ENCODE results near the gene OPN4. TPM values are rescaled to one million over a fixed set of nuclear protein-coding genes. Genes with fewer than 3 reads are reported as not detected.

The OPN4 gene
- total and polyA plus RNA-seq, 9 donors: 0.08 TPM; not detected in 8

- WGBS, 3 donors: 59 to 69% (median 66%) methylated on average over 23 of the region's 23 CpGs
- DNase-seq: peak in 2 of 5 donors; percentile 40 to 47
- no peak for TF ChIP-seq CTCF (IDR thresholded peaks at IDR 0.05)
- no peak for TF ChIP-seq POLR2A (IDR thresholded peaks at IDR 0.05)
- TF ChIP-seq EP300 (IDR thresholded peaks at IDR 0.05): no peak
These were observed 14.2 kb downstream of the OPN4 start, which contains the start of gene LDB3 for GRCh38 chr10:86668297-86669165. TSS of gene LDB3 (plus strand) at chr10:86668511. CDS start at chr10:86668692, 181 bp downstream.

GRCh38 chr10:86670290-86670811 lies 16.0 kb downstream of the OPN4 start:
- intact Hi-C loops (cut with DNase I): no loop called here
- Histone ChIP-seq H3K9me3 (no peaks in the 10 kb centered on the region), H3K36me3 (no peaks in the 10 kb centered on the region), H3K27ac (no peak overlapping the region), H3K4me1 (ENCODE audit: insufficient read depth) (peaks cover 37% of the 10 kb centered on the region), H3K4me3 (no peak overlapping the region), H3K27me3 (no peaks in the 10 kb centered on the region)
- DNase-seq: no peak
- TF ChIP-seq EP300 (IDR thresholded peaks at IDR 0.05) (no peak), CTCF (IDR thresholded peaks at IDR 0.05) (no peak), POLR2A (IDR thresholded peaks at IDR 0.05) (no peak)
- WGBS, 3 donors: 74 to 86% (median 86%) methylated on average over 8 of the region's 8 CpGs

More at GRCh38 chr10:86668297-86669165, 14.2 kb downstream of the OPN4 start, which contains the start of gene LDB3:
- intact Hi-C loops (cut with DNase I): no loop called here
- Histone ChIP-seq H3K36me3 (no peaks in the 10 kb centered on the region), H3K27ac (peak within 1 kb of the TSS in 1 of 2 donors; percentile 41), H3K27me3 (no peaks in the 10 kb centered on the region), H3K4me1 (ENCODE audit: insufficient read depth) (peaks cover 41% of the 10 kb centered on the region), H3K4me3 (peak within 1 kb of the TSS; percentile 24), H3K9me3 (no peaks in the 10 kb centered on the region)

DNA sequence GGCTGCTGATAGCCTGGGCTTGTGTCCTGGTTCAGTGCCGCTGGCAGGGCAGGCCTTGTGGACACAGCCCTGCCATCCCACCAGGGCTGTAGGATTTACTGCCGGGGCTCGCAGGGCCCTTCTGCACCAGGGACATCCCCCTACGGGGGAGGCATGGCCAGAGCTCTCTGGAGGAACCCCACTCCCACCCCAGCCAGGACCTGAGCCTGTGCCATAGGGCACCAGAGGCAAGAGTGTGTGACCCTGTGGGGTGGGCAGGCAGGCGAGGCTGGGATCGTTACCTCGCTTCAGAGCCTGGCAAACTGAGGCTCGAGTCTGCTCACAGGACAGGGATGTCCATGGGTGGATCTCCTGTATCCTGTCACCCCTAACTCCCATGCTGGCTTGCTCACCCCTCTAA lies 16.5 kb downstream of the OPN4 start:
- Histone ChIP-seq H3K27me3 (no peaks in the 10 kb centered on the region), H3K4me1 (ENCODE audit: insufficient read depth) (peaks cover 37% of the 10 kb centered on the region), H3K9me3 (no peaks in the 10 kb centered on the region), H3K4me3 (no peak overlapping the region), H3K27ac (peak overlapping the region in 1 of 2 donors; percentile 83), H3K36me3 (no peaks in the 10 kb centered on the region)
- intact Hi-C loops (cut with DNase I): no loop called here
- DNase-seq: no peak
- 82 to 91% (median 83%) methylated on average over 8 of the region's 8 CpGs for WGBS, 3 donors
- TF ChIP-seq POLR2A (IDR thresholded peaks at IDR 0.05) (no peak), EP300 (IDR thresholded peaks at IDR 0.05) (no peak), CTCF (IDR thresholded peaks at IDR 0.05) (no peak)

DNA sequence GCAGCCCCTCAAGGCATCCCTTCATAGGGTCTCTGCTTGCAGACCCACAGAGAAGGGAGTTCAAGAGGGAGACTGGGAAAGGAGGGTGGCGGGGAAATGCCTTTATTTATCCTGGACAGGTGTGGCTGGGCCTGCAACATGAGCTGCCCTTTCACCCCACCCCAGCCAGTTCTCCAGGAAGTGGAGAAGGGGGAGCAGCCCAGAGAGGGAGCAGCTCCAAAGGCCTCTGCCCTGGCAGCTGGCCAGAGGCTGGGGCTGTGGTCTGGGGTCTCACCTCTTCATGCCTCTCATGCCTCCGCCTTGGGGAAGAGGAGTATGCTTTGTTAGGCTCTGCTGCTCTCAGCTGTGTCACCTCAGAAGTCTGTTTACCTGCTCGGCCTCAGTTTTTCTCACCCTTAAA lies 17.1 kb downstream of the OPN4 start:
- no peak for DNase-seq
- TF ChIP-seq POLR2A (IDR thresholded peaks at IDR 0.05) (no peak), EP300 (IDR thresholded peaks at IDR 0.05) (no peak), CTCF (IDR thresholded peaks at IDR 0.05) (no peak)
- Histone ChIP-seq H3K4me1 (ENCODE audit: insufficient read depth) (peaks cover 37% of the 10 kb centered on the region), H3K27me3 (no peaks in the 10 kb centered on the region), H3K27ac (peak overlapping the region in 1 of 2 donors; percentile 83), H3K36me3 (no peaks in the 10 kb centered on the region), H3K9me3 (no peaks in the 10 kb centered on the region), H3K4me3 (no peak overlapping the region)
- intact Hi-C loops (cut with DNase I): no loop called here
- 73 to 88% (median 83%) methylated on average over 3 of the region's 3 CpGs for WGBS, 3 donors

All from ovary (tissue), 9 donors.